NT2/D1 (cell line): ENCODE measurements around the gene SULT1B1.

Experiments used
- DNase-seq: peaks from one replicate; pipeline ENCODE4 v3.0.0-alpha.2; 2011; ENCODE audit warnings: low read depth, low spot score
- H3K27me3 ChIP-seq: 2 replicates; pipeline ENCODE4 v1.6.0; 2011; ENCODE audit warnings: mild to moderate bottlenecking; ENCODE audit not compliant: insufficient read length, insufficient read depth
- H3K36me3 ChIP-seq: 2 replicates; pipeline ENCODE4 v1.6.1; 2011; ENCODE audit warnings: mild to moderate bottlenecking, low read length, mixed read lengths; ENCODE audit not compliant: insufficient read depth, insufficient read length
- H3K4me1 ChIP-seq: 2 replicates; pipeline ENCODE4 v1.5.1; 2011; ENCODE audit not compliant: insufficient read depth, insufficient read length
- H3K4me3 ChIP-seq: 2 replicates; pipeline ENCODE4 v1.5.1; 2011; ENCODE audit warnings: low read depth; ENCODE audit not compliant: insufficient read length
- H3K9ac ChIP-seq: 2 replicates; pipeline ENCODE4 v1.6.0; 2011; ENCODE audit warnings: low read depth; ENCODE audit not compliant: insufficient read length
- H3K9me3 ChIP-seq: 2 replicates; pipeline ENCODE4 v1.5.1; 2011; ENCODE audit warnings: mild to moderate bottlenecking, low read length; ENCODE audit not compliant: insufficient read depth
- SUZ12 ChIP-seq: IDR thresholded peaks from 2 replicates; pipeline ENCODE4 v1.6.1; 2011; ENCODE audit not compliant: insufficient read length, insufficient read depth; ENCODE audit errors: extremely low read depth
- YY1 ChIP-seq: IDR thresholded peaks from 2 replicates; pipeline ENCODE4 v1.6.1; 2011; ENCODE audit not compliant: insufficient read length, insufficient read depth
- ZNF274 ChIP-seq: IDR thresholded peaks from 2 replicates; pipeline ENCODE4 v1.6.1; 2011; ENCODE audit warnings: mild to moderate bottlenecking, low read depth, low read length

Gene SULT1B1

GRCh38 chr4:69731847-69732246, 28.6 kb downstream of the SULT1B1 start:
- DNase-seq: no peak
- Histone ChIP-seq H3K4me3 (no peak overlapping the region), H3K27me3 (no peaks in the 10 kb centered on the region), H3K36me3 (no peaks in the 10 kb centered on the region), H3K9me3 (no peaks in the 10 kb centered on the region), H3K9ac (no peak overlapping the region), H3K4me1 (no peaks in the 10 kb centered on the region)
- TF ChIP-seq SUZ12 (no peak), YY1 (no peak), ZNF274 (no peak)

- Histone ChIP-seq H3K4me1 (no peaks in the 10 kb centered on the region), H3K4me3 (no peak overlapping the region), H3K9me3 (no peaks in the 10 kb centered on the region), H3K36me3 (no peaks in the 10 kb centered on the region), H3K27me3 (no peaks in the 10 kb centered on the region), H3K9ac (no peak overlapping the region)
- no peak for DNase-seq
- TF ChIP-seq SUZ12 (no peak), YY1 (no peak), ZNF274 (no peak)
Observed at GRCh38 chr4:69731241-69731640, 29.2 kb downstream of the SULT1B1 start.

- Histone ChIP-seq H3K9ac (no peak overlapping the region), H3K4me3 (no peak overlapping the region), H3K27me3 (no peaks in the 10 kb centered on the region), H3K9me3 (no peaks in the 10 kb centered on the region), H3K4me1 (no peaks in the 10 kb centered on the region), H3K36me3 (no peaks in the 10 kb centered on the region)
- DNase-seq: no peak
- TF ChIP-seq YY1: no peak
- no peak for TF ChIP-seq SUZ12
- no peak for TF ChIP-seq ZNF274
Observed at GRCh38 chr4:69730002-69730401, 30.4 kb downstream of the SULT1B1 start.

- H3K4me3 ChIP-seq: no peak overlapping the region
- TF ChIP-seq SUZ12 (no peak), YY1 (no peak), ZNF274 (no peak)
- H3K4me1 ChIP-seq: no peaks in the 10 kb centered on the region
Observed at GRCh38 chr4:69727926-69728325, 32.5 kb downstream of the SULT1B1 start.

GRCh38 chr4:69727426-69727825, 33.0 kb downstream of the SULT1B1 start:
- Histone ChIP-seq H3K9ac (no peak overlapping the region), H3K9me3 (no peaks in the 10 kb centered on the region), H3K27me3 (no peaks in the 10 kb centered on the region), H3K4me1 (no peaks in the 10 kb centered on the region), H3K4me3 (no peak overlapping the region), H3K36me3 (no peaks in the 10 kb centered on the region)
- TF ChIP-seq ZNF274 (no peak), SUZ12 (no peak), YY1 (no peak)
- no peak for DNase-seq

More at GRCh38 chr4:69727926-69728325, 32.5 kb downstream of the SULT1B1 start:
- no peaks in the 10 kb centered on the region for H3K36me3 ChIP-seq
- H3K9me3 ChIP-seq: no peaks in the 10 kb centered on the region
- H3K9ac ChIP-seq: no peak overlapping the region
- no peaks in the 10 kb centered on the region for H3K27me3 ChIP-seq
- DNase-seq: no peak

- no peak for TF ChIP-seq SUZ12
- no peak for TF ChIP-seq YY1
- no peak for TF ChIP-seq ZNF274
- no peaks in the 10 kb centered on the region for H3K27me3 ChIP-seq
- no peaks in the 10 kb centered on the region for H3K36me3 ChIP-seq
- no peak overlapping the region for H3K4me3 ChIP-seq
- H3K9ac ChIP-seq: no peak overlapping the region
- DNase-seq: no peak
- H3K9me3 ChIP-seq: no peaks in the 10 kb centered on the region
- no peaks in the 10 kb centered on the region for H3K4me1 ChIP-seq
Observed at GRCh38 chr4:69726971-69727370, 33.4 kb downstream of the SULT1B1 start.

GRCh38 chr4:69718396-69719271, 41.8 kb downstream of the SULT1B1 start:
- no peak for TF ChIP-seq SUZ12
- Histone ChIP-seq H3K9me3 (no peaks in the 10 kb centered on the region), H3K4me1 (no peaks in the 10 kb centered on the region), H3K4me3 (no peak overlapping the region), H3K9ac (no peak overlapping the region), H3K36me3 (no peaks in the 10 kb centered on the region), H3K27me3 (no peaks in the 10 kb centered on the region)
- no peak for DNase-seq
